NCI-H1417 (cell line): ENCODE measurements around the gene ADGRG7.

ENCODE experiments used
- DNase-seq, 3 experiments: peaks; one replicate each; lab custom pipeline; 2025; lab: John Stamatoyannopoulos, UW

The ADGRG7 gene

GRCh38 chr3:100698736-100699135, 89.3 kb downstream of the ADGRG7 start:
- no peak for DNase-seq

- DNase-seq, result no peak
Observed at GRCh38 chr3:100700708-100701107, 91.3 kb downstream of the ADGRG7 start.

GRCh38 chr3:100702082-100702979, 92.9 kb downstream of the ADGRG7 start:
- DNase-seq, result no peak

DNA sequence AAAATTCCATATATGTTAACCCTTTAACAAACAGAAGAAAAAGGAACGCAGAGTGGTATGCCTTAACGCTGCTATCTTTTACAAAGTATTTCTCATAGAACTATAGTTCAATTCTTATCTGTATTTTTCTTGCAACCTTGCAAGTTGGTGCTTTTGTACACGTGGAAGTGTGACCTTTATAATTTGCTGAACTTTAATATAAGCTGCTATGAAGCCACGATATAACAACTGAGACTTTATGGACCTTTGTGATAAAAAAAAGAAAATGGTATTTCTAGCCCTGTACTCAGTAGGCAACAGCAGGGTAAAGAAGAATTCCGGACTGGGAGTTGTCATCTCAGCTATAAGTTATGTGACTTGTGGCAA, 93.6 kb downstream of the ADGRG7 start:
- DNase-seq, result no peak

DNA sequence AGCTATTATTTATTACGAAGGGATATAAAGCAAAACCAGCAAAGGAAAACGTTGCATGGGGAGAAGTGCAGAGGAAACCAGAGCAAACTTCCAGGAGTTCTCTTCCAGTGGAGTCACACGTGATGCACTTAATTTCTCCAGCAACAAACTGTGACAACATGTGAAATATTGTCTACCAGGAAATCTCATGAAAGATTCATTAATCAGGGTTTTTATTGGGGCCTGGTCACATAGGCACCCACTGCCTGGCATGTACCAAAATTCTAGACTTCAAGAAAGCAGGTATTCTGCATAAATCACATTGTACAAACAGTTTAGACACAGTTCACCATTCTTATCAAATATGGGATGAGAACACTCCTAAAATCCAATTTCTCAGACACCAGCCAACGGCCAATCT, 94.5 kb downstream of the ADGRG7 start:
- DNase-seq, result no peak

- DNase-seq, result no peak
Observed at GRCh38 chr3:100706365-100706764, 97.0 kb downstream of the ADGRG7 start.

- DNase-seq, result no peak
Observed at GRCh38 chr3:100708644-100708988, 99.2 kb downstream of the ADGRG7 start.

GRCh38 chr3:100708989-100709841, 99.8 kb downstream of the ADGRG7 start, which contains the start of gene TFG:
TSS of gene TFG (plus strand) at chr3:100709494. CDS start at chr3:100713686, 4,192 bp downstream.
- peak; percentile 98 to 99 (median 98) for DNase-seq

GRCh38 chr3:100709842-100710260, 100.5 kb downstream of the ADGRG7 start:
- DNase-seq, result peak in 2 of 3 experiments; percentile 73 to 78

DNA sequence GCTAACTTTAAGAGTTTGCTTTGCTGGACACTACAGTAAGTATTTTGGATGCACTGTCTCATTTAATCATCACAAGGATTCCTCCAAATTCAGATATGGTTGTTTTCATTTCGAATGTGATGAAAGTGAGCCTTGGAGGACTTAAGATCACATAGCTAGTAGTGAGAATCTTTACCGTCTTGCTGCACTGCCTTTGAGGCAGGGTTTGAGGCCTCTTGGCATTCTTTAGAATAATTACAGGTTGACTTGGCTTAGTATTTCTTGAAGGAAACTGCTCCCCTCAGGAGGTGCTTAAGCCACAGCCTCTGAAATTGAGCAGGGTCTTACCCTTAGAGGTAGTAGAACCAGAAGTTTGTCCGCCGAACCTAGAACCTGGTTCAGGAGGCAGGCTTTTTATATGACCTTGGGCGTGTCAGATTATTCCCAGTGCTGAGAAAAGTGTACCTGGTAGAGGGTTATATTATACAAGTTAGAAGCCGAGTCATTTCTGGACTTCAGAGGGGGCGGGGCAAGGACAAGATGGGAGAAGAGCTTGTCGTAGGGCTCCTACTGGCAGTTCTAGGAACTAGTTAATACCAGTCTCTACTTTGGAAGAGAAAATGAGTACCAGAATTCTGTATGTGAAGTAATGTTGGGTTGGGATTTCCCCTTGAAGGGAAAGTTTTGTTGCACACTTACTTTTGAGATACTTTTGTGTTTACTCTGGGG, 101.0 kb downstream of the ADGRG7 start:
- peak in 2 of 3 experiments; percentile 39 to 58 for DNase-seq

DNA sequence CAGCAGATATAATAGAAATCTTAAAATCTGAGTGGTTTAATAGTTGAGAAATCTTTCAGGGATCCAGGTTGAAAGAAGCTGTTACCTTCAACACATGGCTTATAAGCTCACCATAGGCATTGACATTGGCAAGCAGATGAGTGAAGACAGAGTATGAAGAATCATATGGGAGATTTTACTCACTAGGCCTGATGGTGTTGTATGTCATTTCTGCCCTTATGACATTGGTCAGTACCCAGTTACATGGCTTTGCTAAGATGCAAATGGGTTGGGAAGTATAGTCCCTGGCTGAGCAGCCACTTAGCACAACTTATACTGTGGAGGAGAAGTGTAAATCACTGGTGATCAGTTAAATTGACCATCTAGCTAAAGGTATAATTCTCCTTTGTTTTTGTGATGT, 105.8 kb downstream of the ADGRG7 start:
- no peak for DNase-seq

- DNase-seq, result no peak
Observed at GRCh38 chr3:100717063-100717462, 107.7 kb downstream of the ADGRG7 start.

GRCh38 chr3:100717637-100718487, 108.5 kb downstream of the ADGRG7 start:
- DNase-seq, result no peak

- no peak for DNase-seq
Observed at GRCh38 chr3:100719136-100719535, 109.7 kb downstream of the ADGRG7 start.

DNA sequence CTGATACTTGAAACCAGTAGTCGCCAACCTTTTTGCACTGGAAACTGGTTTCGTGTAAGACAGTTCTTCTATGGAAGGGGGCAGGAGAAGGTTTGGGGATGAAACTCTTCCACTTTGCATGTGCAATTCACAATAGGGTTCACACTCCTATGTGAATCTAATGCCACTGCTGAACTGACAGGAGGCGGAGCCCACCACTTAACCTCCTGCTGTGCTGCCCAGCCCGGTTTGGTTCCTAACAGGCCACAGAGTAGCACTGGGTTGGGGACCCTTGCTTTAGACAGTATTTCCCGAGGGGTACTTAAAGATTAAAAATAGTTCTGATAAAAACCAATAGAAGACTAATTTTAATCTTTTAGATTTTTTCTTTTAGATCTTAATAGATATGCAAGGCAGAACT, 111.0 kb downstream of the ADGRG7 start:
- peak in 2 of 3 experiments; percentile 9 to 49 for DNase-seq

GRCh38 chr3:100725935-100726513, 116.6 kb downstream of the ADGRG7 start:
- DNase-seq, result no peak

- DNase-seq, result no peak
Observed at GRCh38 chr3:100726706-100727105, 117.3 kb downstream of the ADGRG7 start.

DNA sequence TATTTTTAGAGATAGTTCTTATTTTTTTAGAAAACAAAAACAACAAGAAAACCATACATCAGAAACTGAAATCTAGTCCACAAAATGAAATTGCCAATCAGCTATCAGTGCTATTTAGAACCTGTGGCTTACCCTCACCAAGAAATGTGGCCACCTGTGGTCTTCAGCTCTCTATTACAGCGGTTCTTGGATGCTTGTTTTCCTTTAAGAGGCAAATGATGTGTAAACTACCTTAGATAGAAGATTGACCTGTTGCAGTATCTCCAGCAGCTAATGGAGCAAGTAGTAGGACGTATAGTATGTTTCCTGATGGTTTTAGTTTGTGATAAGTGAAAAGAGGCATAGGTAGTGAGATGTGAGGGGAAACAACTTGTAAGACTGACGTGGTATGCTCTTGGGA, 121.1 kb downstream of the ADGRG7 start:
- no peak for DNase-seq

- no peak for DNase-seq
Observed at GRCh38 chr3:100732435-100732834, 123.0 kb downstream of the ADGRG7 start.

GRCh38 chr3:100737334-100737733, 127.9 kb downstream of the ADGRG7 start:
- DNase-seq, result peak in 2 of 3 experiments; percentile 13 to 56

- no peak for DNase-seq
Observed at GRCh38 chr3:100740207-100740606, 130.8 kb downstream of the ADGRG7 start.
